ENCODE data around the gene DBF4.
"Not testable (repeated sequence)": the region's sequence is repeated elsewhere in the genome, so short reads cannot be mapped to it uniquely, and the experiment has no call there.

DNA sequence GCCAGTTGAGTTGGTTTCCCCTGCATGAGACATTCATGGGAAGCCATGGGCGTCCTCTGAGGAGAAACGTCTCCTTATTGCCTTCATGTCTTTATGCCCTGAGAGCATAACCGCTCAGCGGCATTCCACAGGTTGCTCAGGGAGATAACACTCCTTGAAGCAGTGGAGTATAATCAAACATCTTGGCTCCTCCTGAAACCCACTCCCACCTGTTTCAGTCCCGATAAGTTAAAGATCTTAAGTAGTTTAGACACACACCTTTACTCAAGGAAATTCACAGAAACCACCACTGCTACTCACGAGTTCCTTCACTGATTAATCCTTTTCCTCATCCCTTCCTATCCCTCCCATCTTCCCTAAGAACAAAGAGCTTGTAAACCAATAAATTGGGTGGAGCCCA lies 9.8 kb upstream of the DBF4 start:
- TF ChIP-seq, protein P1, sequence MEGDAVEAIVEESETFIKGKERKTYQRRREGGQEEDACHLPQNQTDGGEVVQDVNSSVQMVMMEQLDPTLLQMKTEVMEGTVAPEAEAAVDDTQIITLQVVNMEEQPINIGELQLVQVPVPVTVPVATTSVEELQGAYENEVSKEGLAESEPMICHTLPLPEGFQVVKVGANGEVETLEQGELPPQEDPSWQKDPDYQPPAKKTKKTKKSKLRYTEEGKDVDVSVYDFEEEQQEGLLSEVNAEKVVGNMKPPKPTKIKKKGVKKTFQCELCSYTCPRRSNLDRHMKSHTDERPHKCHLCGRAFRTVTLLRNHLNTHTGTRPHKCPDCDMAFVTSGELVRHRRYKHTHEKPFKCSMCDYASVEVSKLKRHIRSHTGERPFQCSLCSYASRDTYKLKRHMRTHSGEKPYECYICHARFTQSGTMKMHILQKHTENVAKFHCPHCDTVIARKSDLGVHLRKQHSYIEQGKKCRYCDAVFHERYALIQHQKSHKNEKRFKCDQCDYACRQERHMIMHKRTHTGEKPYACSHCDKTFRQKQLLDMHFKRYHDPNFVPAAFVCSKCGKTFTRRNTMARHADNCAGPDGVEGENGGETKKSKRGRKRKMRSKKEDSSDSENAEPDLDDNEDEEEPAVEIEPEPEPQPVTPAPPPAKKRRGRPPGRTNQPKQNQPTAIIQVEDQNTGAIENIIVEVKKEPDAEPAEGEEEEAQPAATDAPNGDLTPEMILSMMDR (IDR thresholded peaks at IDR 0.05), result not testable (repeated sequence)
- TF ChIP-seq POLR2A (IDR thresholded peaks at IDR 0.05), result not testable (repeated sequence)
